H9 (cell line): ENCODE measurements around the gene MED31. TPM values are rescaled to one million over a fixed set of nuclear protein-coding genes. Genes with fewer than 3 reads are reported as not detected.

Experiments
- DNase-seq: peaks from one replicate; pipeline ENCODE4 v3.0.0-alpha.2; 2017
- H2AFZ ChIP-seq: one replicate; pipeline ENCODE4 v1.6.1; 2013; ENCODE audit warnings: mild to moderate bottlenecking, low read length, control low read depth, moderate library complexity
- H2AK5ac ChIP-seq: 2 replicates; pipeline ENCODE4 v1.6.1; 2013; ENCODE audit warnings: low read length, control low read depth, mixed read lengths; ENCODE audit not compliant: insufficient read length
- H2BK120ac ChIP-seq: one replicate; pipeline ENCODE4 v1.6.1; 2013; ENCODE audit warnings: low read depth, mild to moderate bottlenecking, low read length, control low read depth, inconsistent platforms; ENCODE audit not compliant: poor library complexity, severe bottlenecking
- H2BK12ac ChIP-seq: 2 replicates; pipeline ENCODE4 v1.6.1; 2013; ENCODE audit warnings: low read length, control low read depth, mixed read lengths, low read depth; ENCODE audit not compliant: insufficient read length
- H2BK15ac ChIP-seq: 2 replicates; pipeline ENCODE4 v1.6.1; 2013; ENCODE audit warnings: low read depth, low read length, control low read depth
- H2BK20ac ChIP-seq: one replicate; pipeline ENCODE4 v1.6.1; 2013; ENCODE audit warnings: low read depth, mild to moderate bottlenecking, low read length, control low read depth, inconsistent platforms; ENCODE audit not compliant: poor library complexity, severe bottlenecking
- H2BK5ac ChIP-seq: 2 replicates; pipeline ENCODE4 v1.6.1; 2013; ENCODE audit warnings: low read length, control low read depth, mixed read lengths; ENCODE audit not compliant: insufficient read length
- H3K14ac ChIP-seq: 2 replicates; pipeline ENCODE4 v1.6.1; 2013; ENCODE audit warnings: low read length, control low read depth; ENCODE audit not compliant: insufficient read depth
- H3K18ac ChIP-seq: 2 replicates; pipeline ENCODE4 v1.6.1; 2013; ENCODE audit warnings: low read depth, mild to moderate bottlenecking, mixed read lengths, low read length, control low read depth; ENCODE audit not compliant: insufficient read length
- H3K23ac ChIP-seq: 2 replicates; pipeline ENCODE4 v1.6.1; 2013; ENCODE audit warnings: low read length, control low read depth, mixed read lengths, low read depth; ENCODE audit not compliant: insufficient read length
- H3K23me2 ChIP-seq: 2 replicates; pipeline ENCODE4 v1.6.1; 2013; ENCODE audit warnings: low read depth, mild to moderate bottlenecking, mixed read lengths, low read length, control low read depth; ENCODE audit not compliant: insufficient read length, poor library complexity, severe bottlenecking
- H3K27ac ChIP-seq: 2 replicates; pipeline ENCODE4 v1.5.1; 2013; ENCODE audit warnings: low read length, control low read depth, mixed read lengths, low read depth; ENCODE audit not compliant: insufficient read length
- H3K27me3 ChIP-seq: 2 replicates; pipeline ENCODE4 v1.6.1; 2013; ENCODE audit warnings: low read length, control low read depth, inconsistent platforms; ENCODE audit not compliant: insufficient read depth
- H3K4ac ChIP-seq: 2 replicates; pipeline ENCODE4 v1.6.1; 2013; ENCODE audit warnings: low read depth, mild to moderate bottlenecking, control low read depth, inconsistent platforms, low read length, moderate library complexity
- H3K4me1 ChIP-seq: 2 replicates; pipeline ENCODE4 v1.6.1; 2013; ENCODE audit warnings: low read length, control low read depth, inconsistent platforms; ENCODE audit not compliant: insufficient read depth
- H3K4me2 ChIP-seq: 2 replicates; pipeline ENCODE4 v1.6.1; 2013; ENCODE audit warnings: low read length, control low read depth, mixed read lengths; ENCODE audit not compliant: insufficient read length, insufficient read depth
- H3K56ac ChIP-seq: 2 replicates; pipeline ENCODE4 v1.6.1; 2013; ENCODE audit warnings: low read depth, mild to moderate bottlenecking, mixed read lengths, low read length, control low read depth; ENCODE audit not compliant: insufficient read length
- H3K79me1 ChIP-seq: 2 replicates; pipeline ENCODE4 v1.6.1; 2013; ENCODE audit warnings: low read depth, mild to moderate bottlenecking, moderate library complexity, low read length, control low read depth, inconsistent platforms; ENCODE audit not compliant: insufficient read depth, poor library complexity, severe bottlenecking
- H3K79me2 ChIP-seq: 2 replicates; pipeline ENCODE4 v1.6.1; 2013; ENCODE audit warnings: low read length, control low read depth, inconsistent platforms; ENCODE audit not compliant: insufficient read depth
- H3K9ac ChIP-seq: 2 replicates; pipeline ENCODE4 v1.6.1; 2013; ENCODE audit warnings: low read length, control low read depth, mixed read lengths; ENCODE audit not compliant: insufficient read length; ENCODE audit errors: extremely low read depth
- H3K9me3 ChIP-seq: one replicate; pipeline ENCODE4 v1.6.1; 2013; ENCODE audit warnings: low read depth, low read length, inconsistent platforms; ENCODE audit not compliant: control insufficient read depth
- H3T11ph ChIP-seq: one replicate; pipeline ENCODE4 v1.6.1; 2013; ENCODE audit warnings: mild to moderate bottlenecking, low read length, control low read depth, inconsistent platforms
- H4K20me1 ChIP-seq: one replicate; pipeline ENCODE4 v1.6.1; 2013; ENCODE audit not compliant: control insufficient read depth, insufficient read length, insufficient read depth
- H4K5ac ChIP-seq: 2 replicates; pipeline ENCODE4 v1.6.1; 2013; ENCODE audit warnings: low read depth, mild to moderate bottlenecking, mixed read lengths, low read length, control low read depth; ENCODE audit not compliant: insufficient read length
- H4K8ac ChIP-seq: replicated peaks from 2 replicates; pipeline ENCODE4 v1.6.1; 2013; ENCODE audit warnings: low read length, control low read depth, mixed read lengths, low read depth; ENCODE audit not compliant: insufficient read length
- H4K91ac ChIP-seq: 2 replicates; pipeline ENCODE4 v1.6.1; 2013; ENCODE audit warnings: low read depth, mild to moderate bottlenecking, moderate library complexity, mixed read lengths, low read length, control low read depth; ENCODE audit not compliant: insufficient read length
- H3K27ac Mint-ChIP-seq, 3 experiments: 2 replicates in 2 of 3; 3 replicates in 1 of 3; pipeline ENCODE4 v1.8.0; 2020 to 2021; ENCODE audit warnings: mixed read lengths in 3 of 3, mild to moderate bottlenecking in 1 of 3, moderate library complexity in 1 of 3
- H3K27me3 Mint-ChIP-seq: 2 replicates; pipeline ENCODE4 v1.8.0; 2021; ENCODE audit warnings: low read depth, mild to moderate bottlenecking, moderate library complexity, mixed read lengths
- H3K36me3 Mint-ChIP-seq, 3 experiments: 2 replicates in 2 of 3; 3 replicates in 1 of 3; pipeline ENCODE4 v1.8.0; 2020 to 2021; ENCODE audit warnings: low read depth in 3 of 3, mixed read lengths in 3 of 3; ENCODE audit not compliant: insufficient read depth in 1 of 3
- H3K4me1 Mint-ChIP-seq, 2 experiments: 2 replicates each; pipeline ENCODE4 v1.8.0; 2020; ENCODE audit warnings: mixed read lengths in 2 of 2
- H3K4me3 Mint-ChIP-seq, 2 experiments: 2 replicates in 1 of 2; 3 replicates in 1 of 2; pipeline ENCODE4 v1.8.0; 2020 to 2021; ENCODE audit warnings: mild to moderate bottlenecking in 2 of 2, mixed read lengths in 2 of 2, moderate library complexity in 1 of 2
- H3K9me3 Mint-ChIP-seq, 2 experiments: 2 replicates in 1 of 2; 3 replicates in 1 of 2; pipeline ENCODE4 v1.8.0; 2020; ENCODE audit warnings: mild to moderate bottlenecking in 2 of 2, mixed read lengths in 2 of 2, moderate library complexity in 1 of 2
- WGBS: extraction: QIAGEN DNeasy Blood & Tissue Kit; methylation state at CpG from one replicate; pipeline ENCODE4 v1.1.7; 2013; ENCODE audit warnings: missing lambda C conversion rate, low lambda C conversion rate, mixed read lengths; ENCODE audit not compliant: insufficient read length; ENCODE audit errors: extremely low coverage; 5-methylcytosine and 5-hydroxymethylcytosine counted together
- total RNA-seq: library from RNA; stranded (reverse); gene quantifications from 2 replicates; pipeline ENCODE4 v1.2.1, GENCODE V29; 2021
- TF ChIP-seq, protein P1 (sequence below): fragments of 200-600 bp; sonication (generic); conservative IDR thresholded peaks from 3 replicates; pipeline ENCODE4 v1.8.0; 2021; ENCODE audit warnings: antibody characterized with exemption, mild to moderate bottlenecking

The MED31 gene
- total RNA-seq, 1 experiment from 2014 or later = 11.8 TPM

DNA sequence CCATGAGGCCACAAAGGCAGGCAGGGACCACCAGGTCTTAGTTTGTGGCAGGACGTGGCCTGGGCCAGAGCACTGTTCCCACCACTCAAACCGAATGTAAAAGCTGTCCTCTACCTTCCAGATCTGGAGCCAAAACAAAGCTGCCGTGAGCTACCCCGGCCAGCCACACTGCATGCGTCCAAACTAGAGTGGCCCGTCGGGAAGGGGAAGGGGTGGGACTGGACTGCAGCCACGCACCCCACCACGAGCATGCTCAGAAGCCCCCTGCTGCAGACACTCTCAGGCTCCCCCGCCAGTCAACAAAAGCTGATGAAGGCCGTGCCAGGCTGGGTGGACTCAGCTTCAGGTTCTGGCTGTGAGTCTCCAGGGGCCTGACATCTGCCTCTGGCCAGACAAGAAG is 46.6 kb upstream of the MED31 start:
- Histone ChIP-seq H3K79me1 (no peaks in the 10 kb centered on the region), H2BK5ac (no peak overlapping the region), H3K4ac (no peak overlapping the region), H2AK5ac (no peak overlapping the region), H4K5ac (no peak overlapping the region), H3K27ac (no peak overlapping the region), H2BK15ac (no peak overlapping the region), H3K4me1 (no peaks in the 10 kb centered on the region), H4K20me1 (no peaks in the 10 kb centered on the region), H4K91ac (no peak overlapping the region), H3K56ac (no peak overlapping the region), H3K14ac (no peak overlapping the region; the same call in 1 of the 2 replicates), H2AFZ (no peak overlapping the region), H3K9me3 (no peaks in the 10 kb centered on the region), H4K8ac (no peak overlapping the region), H3K18ac (no peak overlapping the region), H2BK12ac (no peak overlapping the region), H3K27me3 (no peaks in the 10 kb centered on the region), H3K79me2 (no peaks in the 10 kb centered on the region), H2BK120ac (no peak overlapping the region), H3K23ac (no peak overlapping the region), H3K4me2 (no peak overlapping the region), H3T11ph (no peak overlapping the region), H2BK20ac (no peak overlapping the region), H3K23me2 (no peaks in the 10 kb centered on the region), H3K9ac (no peak overlapping the region)
- Mint-ChIP-seq H3K4me3 (no peak overlapping the region), H3K4me1 (peaks cover 3 to 6% of the 10 kb centered on the region in 2 experiments; a peak in 3 of 4 replicates), H3K27ac (no peak overlapping the region), H3K27me3 (peaks cover 16% of the 10 kb centered on the region), H3K9me3 (no peaks in the 10 kb centered on the region), H3K36me3 (no peaks in the 10 kb centered on the region; a peak in 1 of 7 replicates)
- TF ChIP-seq, protein P1, sequence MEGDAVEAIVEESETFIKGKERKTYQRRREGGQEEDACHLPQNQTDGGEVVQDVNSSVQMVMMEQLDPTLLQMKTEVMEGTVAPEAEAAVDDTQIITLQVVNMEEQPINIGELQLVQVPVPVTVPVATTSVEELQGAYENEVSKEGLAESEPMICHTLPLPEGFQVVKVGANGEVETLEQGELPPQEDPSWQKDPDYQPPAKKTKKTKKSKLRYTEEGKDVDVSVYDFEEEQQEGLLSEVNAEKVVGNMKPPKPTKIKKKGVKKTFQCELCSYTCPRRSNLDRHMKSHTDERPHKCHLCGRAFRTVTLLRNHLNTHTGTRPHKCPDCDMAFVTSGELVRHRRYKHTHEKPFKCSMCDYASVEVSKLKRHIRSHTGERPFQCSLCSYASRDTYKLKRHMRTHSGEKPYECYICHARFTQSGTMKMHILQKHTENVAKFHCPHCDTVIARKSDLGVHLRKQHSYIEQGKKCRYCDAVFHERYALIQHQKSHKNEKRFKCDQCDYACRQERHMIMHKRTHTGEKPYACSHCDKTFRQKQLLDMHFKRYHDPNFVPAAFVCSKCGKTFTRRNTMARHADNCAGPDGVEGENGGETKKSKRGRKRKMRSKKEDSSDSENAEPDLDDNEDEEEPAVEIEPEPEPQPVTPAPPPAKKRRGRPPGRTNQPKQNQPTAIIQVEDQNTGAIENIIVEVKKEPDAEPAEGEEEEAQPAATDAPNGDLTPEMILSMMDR = no peak
- WGBS = no CpG with 5 or more reads among the region's 11 CpGs
- DNase-seq = no peak
